GM19467 (cell line): ENCODE results near the gene PSG11.
"Not testable (repeated sequence)": the region's sequence is repeated elsewhere in the genome, so short reads cannot be mapped to it uniquely, and the experiment has no call there.

ENCODE experiments used
- ATAC-seq: cut with Tn5 transposase; IDR thresholded peaks from one replicate; pipeline ENCODE4 v1.9.1; 2021; ENCODE audit warnings: mild to moderate bottlenecking, moderate library complexity; ENCODE audit not compliant: unreplicated experiment

PSG11 gene

DNA sequence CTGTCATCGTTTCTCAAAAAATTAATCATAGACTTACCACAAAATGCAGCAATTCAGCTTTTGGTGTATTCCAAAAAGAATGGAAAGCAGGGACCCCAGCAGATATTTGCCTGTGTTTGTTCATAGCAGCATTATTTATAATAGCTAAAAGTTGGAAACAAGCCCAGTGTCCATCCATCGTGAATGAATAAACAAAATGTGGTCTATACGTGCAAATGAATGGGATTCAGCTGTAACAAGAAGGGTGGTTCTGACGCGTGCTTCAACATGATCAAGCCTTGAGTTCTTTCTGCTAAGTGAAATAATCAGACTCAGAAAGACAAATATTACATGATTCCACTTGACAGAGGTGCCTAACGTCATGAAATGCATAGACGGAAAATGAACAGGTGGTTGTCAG is 36.4 kb downstream of the PSG11 start:
- no peak for ATAC-seq

DNA sequence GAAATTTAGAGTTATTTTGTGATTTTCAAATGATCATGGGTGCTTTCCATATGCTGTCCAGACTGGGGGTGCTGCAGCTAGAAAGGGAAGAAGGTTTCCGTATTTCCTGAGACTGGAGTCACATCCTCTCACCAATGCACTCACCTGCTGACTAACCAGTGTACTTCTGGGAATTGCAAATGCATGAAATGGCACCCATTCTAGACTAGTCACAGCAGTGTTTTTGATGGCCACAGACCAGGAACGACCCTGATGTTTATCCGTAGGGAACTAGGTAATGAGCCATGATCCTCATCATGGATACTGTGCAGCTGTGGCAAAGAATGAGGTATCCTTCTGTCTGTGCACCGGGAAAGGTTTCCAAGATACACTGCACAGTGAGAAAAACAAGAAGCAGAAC is 37.1 kb downstream of the PSG11 start:
- not testable (repeated sequence) for ATAC-seq

GRCh38 chr19:42988206-42988605 is 38.1 kb downstream of the PSG11 start:
- not testable (repeated sequence) for ATAC-seq

- no peak for ATAC-seq
Measured at GRCh38 chr19:42985588-42985987, 40.7 kb downstream of the PSG11 start.

DNA sequence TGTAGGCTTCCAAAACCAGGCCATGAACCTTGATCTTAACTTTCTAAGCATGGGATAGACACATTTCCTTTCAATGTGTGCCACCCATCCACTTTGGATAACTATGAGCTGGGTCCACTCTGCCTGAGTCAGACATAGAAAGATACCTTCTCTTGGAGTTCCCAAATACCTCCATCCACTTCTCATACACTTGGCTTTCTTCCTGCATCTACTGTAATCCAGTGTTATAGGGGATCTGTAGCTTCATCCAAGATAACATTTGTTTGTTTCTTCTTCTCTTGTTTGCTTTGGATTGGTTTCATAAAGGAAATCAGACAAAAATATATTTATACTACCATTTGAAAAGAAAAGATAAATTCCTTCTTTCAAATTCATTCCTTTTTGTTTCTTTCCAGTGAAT is 44.2 kb downstream of the PSG11 start:
- not testable (repeated sequence) for ATAC-seq

- ATAC-seq = not testable (repeated sequence)
Measured at GRCh38 chr19:42971451-42971850, 54.8 kb downstream of the PSG11 start.

GRCh38 chr19:42965176-42965575 is 61.1 kb downstream of the PSG11 start:
- ATAC-seq = no peak

DNA sequence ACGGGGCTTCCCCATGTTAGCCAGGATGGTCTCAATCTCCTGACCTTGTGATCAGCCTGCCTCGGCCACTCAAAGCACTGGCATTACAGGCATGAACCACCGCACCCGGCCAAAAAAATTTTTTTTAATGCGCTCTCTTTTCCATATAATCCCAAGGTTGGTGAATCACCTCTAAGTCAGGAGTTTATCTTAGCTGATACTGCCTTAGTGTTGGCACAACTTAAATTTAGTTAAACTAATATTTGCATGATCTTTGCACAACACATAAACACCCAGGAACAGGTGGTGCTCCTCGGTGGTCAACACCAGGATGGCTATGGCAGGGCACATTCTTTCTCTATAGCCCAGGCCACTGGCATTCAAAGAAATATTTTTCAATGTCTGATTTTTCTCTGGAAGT is 65.2 kb downstream of the PSG11 start:
- no peak for ATAC-seq
